IMR-90 (cell line): Measurements from ENCODE around the gene LYPD5. TPM values are rescaled to one million over a fixed set of nuclear protein-coding genes. Genes with fewer than 3 reads are reported as not detected.

Experiments
- ATAC-seq: fragments of 200-7000 bp; cut with Tn5 transposase; 2 replicates; pipeline ENCODE4 v1.9.1; 2020; ENCODE audit warnings: low read depth, mild to moderate bottlenecking, moderate library complexity
- BruUV-seq: library from RNA; stranded (reverse); fragments of 400-500 nt; replicated peaks from 2 replicates; lab custom pipeline; 2021; lab: Mats Ljungman, UMichigan
- CTCF ChIA-PET: fragments of 300-600 bp; formaldehyde crosslinking; extraction: SDS; loops from one replicate; lab custom pipeline; 2021; ENCODE audit warnings: antibody characterized with exemption; lab: Yijun Ruan, JAX
- POLR2A ChIA-PET: fragments of 300-600 bp; sonication (Branson Sonifier 250); formaldehyde crosslinking; loops from one replicate; lab custom pipeline; 2022; ENCODE audit warnings: antibody characterized with exemption; ENCODE audit not compliant: unreplicated experiment; lab: Charles Lee
- DNase-seq: peaks from one replicate; pipeline ENCODE4 v3.0.0; 2013
- H2AFZ ChIP-seq: replicated peaks from 2 replicates; pipeline ENCODE3; 2013; ENCODE audit warnings: low read length, mild to moderate bottlenecking; ENCODE audit not compliant: poor library complexity
- H2AK5ac ChIP-seq: 2 replicates; pipeline ENCODE4 v1.6.1; 2013; ENCODE audit warnings: low read depth, low read length, inconsistent platforms
- H2AK9ac ChIP-seq: replicated peaks from 2 replicates; pipeline ENCODE3; 2013; ENCODE audit warnings: mild to moderate bottlenecking, low read depth, low read length, moderate library complexity; ENCODE audit not compliant: poor library complexity
- H2BK120ac ChIP-seq: 2 replicates; pipeline ENCODE4 v1.6.1; 2013; ENCODE audit warnings: low read depth, low read length, inconsistent platforms
- H2BK15ac ChIP-seq: 3 replicates; pipeline ENCODE4 v1.6.1; 2013; ENCODE audit warnings: low read depth, low read length, inconsistent platforms
- H2BK20ac ChIP-seq: 2 replicates; pipeline ENCODE4 v1.6.1; 2013; ENCODE audit warnings: low read depth, mild to moderate bottlenecking, inconsistent platforms, low read length, moderate library complexity
- H2BK5ac ChIP-seq: 2 replicates; pipeline ENCODE4 v1.6.1; 2013; ENCODE audit warnings: mild to moderate bottlenecking, low read depth, low read length, inconsistent platforms; ENCODE audit not compliant: poor library complexity, severe bottlenecking
- H3K14ac ChIP-seq: replicated peaks from 2 replicates; pipeline ENCODE4 v1.6.1; 2013; ENCODE audit warnings: low read depth, low read length, inconsistent platforms
- H3K18ac ChIP-seq: 2 replicates; pipeline ENCODE4 v1.6.1; 2013; ENCODE audit warnings: low read depth, low read length, control low read depth
- H3K23ac ChIP-seq: 2 replicates; pipeline ENCODE4 v1.6.1; 2013; ENCODE audit warnings: low read depth, low read length, inconsistent platforms
- H3K27ac ChIP-seq: 2 replicates; pipeline ENCODE4 v1.5.1; 2013; ENCODE audit warnings: mild to moderate bottlenecking, control low read depth, low read length; ENCODE audit not compliant: insufficient read depth
- H3K27me3 ChIP-seq: 2 replicates; pipeline ENCODE4 v1.6.1; 2013; ENCODE audit warnings: low read length; ENCODE audit not compliant: control insufficient read depth, insufficient read depth
- H3K36me3 ChIP-seq: 2 replicates; pipeline ENCODE4 v1.6.1; 2013; ENCODE audit warnings: low read length, mixed read lengths; ENCODE audit not compliant: control insufficient read depth, insufficient read depth
- H3K4ac ChIP-seq: 2 replicates; pipeline ENCODE4 v1.6.1; 2013; ENCODE audit warnings: low read depth, low read length, inconsistent platforms
- H3K4me1 ChIP-seq: 2 replicates; pipeline ENCODE4 v1.6.1; 2013; ENCODE audit warnings: low read length, mixed read lengths; ENCODE audit not compliant: control insufficient read depth, insufficient read depth
- H3K4me2 ChIP-seq: 2 replicates; pipeline ENCODE4 v1.6.1; 2013; ENCODE audit warnings: low read depth, mild to moderate bottlenecking, control low read depth, low read length, moderate library complexity
- H3K4me3 ChIP-seq: 2 replicates; pipeline ENCODE4 v1.5.1; 2013; ENCODE audit warnings: low read depth, mild to moderate bottlenecking, control low read depth, low read length, moderate library complexity; ENCODE audit not compliant: insufficient read depth
- H3K56ac ChIP-seq: 2 replicates; pipeline ENCODE4 v1.6.1; 2013; ENCODE audit warnings: low read length, inconsistent platforms; ENCODE audit not compliant: insufficient read depth; ENCODE audit errors: extremely low read depth
- H3K79me1 ChIP-seq, 2 experiments: 2 replicates each; pipeline ENCODE4 v1.6.1; 2013; ENCODE audit warnings: low read length in 2 of 2, inconsistent platforms in 1 of 2, low read depth in 1 of 2
- H3K9ac ChIP-seq: 2 replicates; pipeline ENCODE4 v1.6.1; 2013; ENCODE audit warnings: low read depth, low read length, control low read depth
- H3K9me1 ChIP-seq: 2 replicates; pipeline ENCODE4 v1.6.1; 2013; ENCODE audit warnings: low read length, inconsistent platforms; ENCODE audit not compliant: insufficient read depth
- H3K9me3 ChIP-seq: 2 replicates; pipeline ENCODE4 v1.6.1; 2013; ENCODE audit warnings: low read length; ENCODE audit not compliant: control insufficient read depth, insufficient read depth
- H4K20me1 ChIP-seq: 2 replicates; pipeline ENCODE4 v1.6.1; 2013; ENCODE audit warnings: low read length, inconsistent platforms; ENCODE audit not compliant: insufficient read depth
- H4K5ac ChIP-seq: 2 replicates; pipeline ENCODE4 v1.6.1; 2013; ENCODE audit warnings: mild to moderate bottlenecking, low read depth, low read length, control low read depth
- H4K8ac ChIP-seq, 2 experiments: 2 replicates each; pipeline ENCODE4 v1.6.1; 2013; ENCODE audit warnings: low read depth in 2 of 2, low read length in 2 of 2, control low read depth in 1 of 2, inconsistent platforms in 1 of 2
- H4K91ac ChIP-seq: 2 replicates; pipeline ENCODE4 v1.6.1; 2013; ENCODE audit warnings: low read depth, low read length, inconsistent platforms; ENCODE audit not compliant: insufficient read depth
- CHD1 ChIP-seq: IDR thresholded peaks from 2 replicates; pipeline ENCODE4 v1.6.1; 2012; ENCODE audit warnings: low read depth, low read length, improper control_type of control experiment
- ELK1 ChIP-seq: fragments of 150-350 bp; IDR thresholded peaks from 2 replicates; pipeline ENCODE4 v1.6.1; 2016; ENCODE audit warnings: low read depth, mild to moderate bottlenecking, low read length, moderate library complexity, borderline replicate concordance
- FOS ChIP-seq: fragments of 150-350 bp; IDR thresholded peaks from 2 replicates; pipeline ENCODE4 v1.6.1; 2016; ENCODE audit warnings: low read depth, low read length
- MAZ ChIP-seq: IDR thresholded peaks from 2 replicates; pipeline ENCODE4 v1.6.1; 2012; ENCODE audit warnings: low read depth, mild to moderate bottlenecking, low read length, improper control_type of control experiment, moderate library complexity, borderline replicate concordance
- NFE2L2 ChIP-seq: fragments of 150-350 bp; IDR thresholded peaks from 2 replicates; pipeline ENCODE4 v1.6.1; 2016; ENCODE audit warnings: low read depth, mild to moderate bottlenecking, low read length
- POLR2A ChIP-seq: IDR thresholded peaks from 2 replicates; pipeline ENCODE4 v1.6.1; 2012; ENCODE audit warnings: mild to moderate bottlenecking, low read depth, low read length
- RAD21 ChIP-seq: IDR thresholded peaks from 2 replicates; pipeline ENCODE4 v1.6.1; 2012; ENCODE audit warnings: low read length, improper control_type of control experiment
- RCOR1 ChIP-seq: IDR thresholded peaks from 2 replicates; pipeline ENCODE4 v1.6.1; 2012; ENCODE audit warnings: mild to moderate bottlenecking, low read length, improper control_type of control experiment; ENCODE audit not compliant: insufficient replicate concordance
- SMC3 ChIP-seq: fragments of 150-350 bp; IDR thresholded peaks from 2 replicates; pipeline ENCODE4 v1.6.1; 2016; ENCODE audit warnings: low read depth, mild to moderate bottlenecking, antibody characterized with exemption, low read length, moderate library complexity
- WGBS, 2 experiments: methylation state at CpG; one replicate each; pipeline versions ENCODE4 v1.1.5 to v1.1.7; 2013; ENCODE audit warnings: missing lambda C conversion rate in 2 of 2; ENCODE audit not compliant: insufficient read length in 1 of 2; ENCODE audit errors: extremely low coverage in 2 of 2; 5-methylcytosine and 5-hydroxymethylcytosine counted together
- dilution Hi-C: fragments of 300-500 bp; cut with HindIII; formaldehyde crosslinking; loops from one replicate; pipeline ENCODE4 v1.14.3; 2018; ENCODE audit warnings: low sequenced_read_pairs; ENCODE audit not compliant: unreplicated experiment
- in situ Hi-C: fragments of 300-500 bp; cut with MboI; formaldehyde crosslinking; loops from 3 replicates; pipeline ENCODE4 v1.14.3; 2019; ENCODE audit warnings: low sequenced_read_pairs, inconsistent platforms, mixed read lengths
- intact Hi-C: fragments of 100-400 bp; cut with micrococcal nuclease; formaldehyde crosslinking; loops from 2 replicates; pipeline ENCODE4 v1.10.0; 2022
- polyA plus RNA-seq, 3 experiments: library from polyadenylated mRNA; depleted of rRNA; stranded (reverse); fragments of >200 nt; gene quantifications; 2 replicates each; pipeline ENCODE4 v1.2.3, GENCODE V29; 2012; ENCODE audit warnings: low replicate concordance in 1 of 3
- total RNA-seq: library from RNA; depleted of rRNA; stranded (reverse); fragments of >200 nt; gene quantifications from 2 replicates; pipeline ENCODE4 v1.2.3, GENCODE V29; 2012
- TF ChIP-seq, protein P1 (sequence below): fragments of 150-350 bp; IDR thresholded peaks from 2 replicates; pipeline ENCODE4 v1.6.1; 2017; ENCODE audit warnings: mild to moderate bottlenecking, antibody characterized with exemption, low read length, low read depth

Gene LYPD5
- total and polyA plus RNA-seq, 2 of the 4 experiments (the other 2 are of a cell fraction), result 0.31 to 0.36 TPM

GRCh38 chr19:43784981-43785808, 17.1 kb downstream of the LYPD5 start (continued):
- TF ChIP-seq, protein P1, sequence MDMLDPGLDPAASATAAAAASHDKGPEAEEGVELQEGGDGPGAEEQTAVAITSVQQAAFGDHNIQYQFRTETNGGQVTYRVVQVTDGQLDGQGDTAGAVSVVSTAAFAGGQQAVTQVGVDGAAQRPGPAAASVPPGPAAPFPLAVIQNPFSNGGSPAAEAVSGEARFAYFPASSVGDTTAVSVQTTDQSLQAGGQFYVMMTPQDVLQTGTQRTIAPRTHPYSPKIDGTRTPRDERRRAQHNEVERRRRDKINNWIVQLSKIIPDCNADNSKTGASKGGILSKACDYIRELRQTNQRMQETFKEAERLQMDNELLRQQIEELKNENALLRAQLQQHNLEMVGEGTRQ, result no peak

- no peaks in the 10 kb centered on the region for H3K9me3 ChIP-seq
- no peak overlapping the region for H3K56ac ChIP-seq
- H3K4ac ChIP-seq, result peak overlapping the region; percentile 72
- ChIA-PET CTCF (interaction anchor here (0.6 to 1.8 kb wide), 5 partner anchors 10 to 39 kb away, joined by 3 to 7 read pairs (median 3); no protein-coding TSS in a partner anchor), POLR2A (no interaction called here)
- H3K4me2 ChIP-seq, result no peak overlapping the region
- no peak overlapping the region for H3K4me3 ChIP-seq
- no peaks in the 10 kb centered on the region for H3K27me3 ChIP-seq
- no peaks in the 10 kb centered on the region for H3K36me3 ChIP-seq
- intact Hi-C loops (no loop called here), in situ Hi-C loops (loop anchor here (5.0 kb wide), 1 partner anchor 37 kb away; no protein-coding TSS in a partner anchor), dilution Hi-C loops (no loop called here)
- no peak overlapping the region for H3K14ac ChIP-seq
- peak overlapping the region; percentile 88 for H2AFZ ChIP-seq
- peaks cover 8% of the 10 kb centered on the region for H3K9me1 ChIP-seq
- DNase-seq (peak; percentile 85), ATAC-seq (peak; percentile 88)
- H2BK15ac ChIP-seq, result no peak overlapping the region
- peak overlapping the region; percentile 8 for H2AK9ac ChIP-seq
- H3K79me1 ChIP-seq, result no peaks in the 10 kb centered on the region
- peaks cover 12% of the 10 kb centered on the region for H3K4me1 ChIP-seq
- H3K23ac ChIP-seq, result no peak overlapping the region
- H4K20me1 ChIP-seq, result no peaks in the 10 kb centered on the region
- H3K18ac ChIP-seq, result no peak overlapping the region
- BruUV-seq, result no TSS peak
- peak overlapping the region; percentile 60; the same call in 1 of the 2 replicates for H4K91ac ChIP-seq
- H4K8ac ChIP-seq, result peak overlapping the region; percentile 30 to 78; a peak in 2 of 4 replicates
- H4K5ac ChIP-seq, result no peak overlapping the region
- no peak overlapping the region for H2BK5ac ChIP-seq
- TF ChIP-seq MAZ (peak; percentile 100), NFE2L2 (peak; percentile 28; the same call in 1 of the 2 replicates), POLR2A (no peak), RCOR1 (peak; percentile 53), ELK1 (no peak), RAD21 (peak; percentile 23), SMC3 (0 out of 2 replicates have a peak, but pooled peaks have one; percentile 26), CHD1 (no peak), FOS (peak; percentile 96)
- H2BK20ac ChIP-seq, result peak overlapping the region; percentile 22; the same call in 1 of the 2 replicates
- H3K27ac ChIP-seq, result peak overlapping the region; percentile 5; the same call in 1 of the 2 replicates
- H2BK120ac ChIP-seq, result peak overlapping the region; percentile 59
- no peak overlapping the region for H3K9ac ChIP-seq
- peak overlapping the region; percentile 77 for H2AK5ac ChIP-seq
- WGBS, 2 experiments, result 56% methylated on average over 3 of the region's 4 CpGs; no CpG with 5 or more reads in 1 of the 2 experiments
Measured at GRCh38 chr19:43784241-43784980, 17.8 kb downstream of the LYPD5 start.
